ENCODE measurements around the gene ELP1. TPM values are rescaled to one million over a fixed set of nuclear protein-coding genes. Genes with fewer than 3 reads are reported as not detected.

The ELP1 gene
- total and polyA plus RNA-seq, 12 donors = 11.7 to 31.7 (median 23.7) TPM

DNA sequence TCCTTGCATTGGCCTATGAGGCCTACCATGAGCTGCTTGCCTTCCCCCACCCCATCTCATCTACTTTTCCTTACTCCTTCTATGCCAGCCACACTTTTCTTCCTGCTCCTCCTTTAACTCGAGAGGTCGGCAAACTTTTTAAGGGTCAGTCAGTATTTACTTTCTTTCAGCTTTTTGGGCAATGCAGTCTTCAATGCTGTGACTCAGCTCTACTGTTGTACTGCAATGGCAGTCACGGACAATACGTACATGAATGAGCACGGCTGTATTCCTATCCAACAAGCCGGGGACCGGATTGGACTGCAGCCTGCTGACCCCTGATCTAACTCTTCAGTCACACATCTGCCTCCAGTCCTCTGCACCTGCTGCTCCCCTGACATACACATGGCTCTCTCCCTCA is 72.5 kb downstream of the ELP1 start:
- no peak for DNase-seq
- intact Hi-C loops (cut with DNase I) = no loop called here
- WGBS, 2 donors = 67 to 72% methylated on average over 7 of the region's 7 CpGs

DNA sequence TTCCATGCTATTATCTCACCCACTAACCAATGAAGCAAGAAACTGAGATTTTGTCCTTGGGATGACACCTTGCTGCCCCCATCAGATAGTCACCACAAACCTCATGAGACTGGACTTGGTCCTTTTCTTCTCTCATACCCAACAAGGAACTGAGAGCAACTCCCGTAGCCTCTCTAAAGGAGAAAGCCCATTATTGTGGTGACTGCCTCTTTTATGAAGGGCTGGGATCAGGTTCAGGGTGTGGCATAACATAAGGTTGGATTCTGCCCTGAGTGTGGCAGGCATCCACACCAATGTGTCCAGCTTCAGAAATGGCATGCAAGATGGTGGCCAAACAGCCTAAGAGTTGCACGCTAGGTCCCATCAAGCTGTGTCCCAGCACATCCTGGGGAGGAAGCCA is 73.2 kb downstream of the ELP1 start:
- Histone ChIP-seq H3K4me1 (peaks cover 0 to 12% (median 0%) of the 10 kb centered on the region in 9 donors), H3K27ac (no peak overlapping the region), H3K4me3 (no peak overlapping the region), H3K9me3 (no peaks in the 10 kb centered on the region), H3K36me3 (no peaks in the 10 kb centered on the region), H3K27me3 (no peaks in the 10 kb centered on the region)
- ATAC-seq (no peak), DNase-seq (no peak)
- TF ChIP-seq, protein P1, sequence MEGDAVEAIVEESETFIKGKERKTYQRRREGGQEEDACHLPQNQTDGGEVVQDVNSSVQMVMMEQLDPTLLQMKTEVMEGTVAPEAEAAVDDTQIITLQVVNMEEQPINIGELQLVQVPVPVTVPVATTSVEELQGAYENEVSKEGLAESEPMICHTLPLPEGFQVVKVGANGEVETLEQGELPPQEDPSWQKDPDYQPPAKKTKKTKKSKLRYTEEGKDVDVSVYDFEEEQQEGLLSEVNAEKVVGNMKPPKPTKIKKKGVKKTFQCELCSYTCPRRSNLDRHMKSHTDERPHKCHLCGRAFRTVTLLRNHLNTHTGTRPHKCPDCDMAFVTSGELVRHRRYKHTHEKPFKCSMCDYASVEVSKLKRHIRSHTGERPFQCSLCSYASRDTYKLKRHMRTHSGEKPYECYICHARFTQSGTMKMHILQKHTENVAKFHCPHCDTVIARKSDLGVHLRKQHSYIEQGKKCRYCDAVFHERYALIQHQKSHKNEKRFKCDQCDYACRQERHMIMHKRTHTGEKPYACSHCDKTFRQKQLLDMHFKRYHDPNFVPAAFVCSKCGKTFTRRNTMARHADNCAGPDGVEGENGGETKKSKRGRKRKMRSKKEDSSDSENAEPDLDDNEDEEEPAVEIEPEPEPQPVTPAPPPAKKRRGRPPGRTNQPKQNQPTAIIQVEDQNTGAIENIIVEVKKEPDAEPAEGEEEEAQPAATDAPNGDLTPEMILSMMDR (IDR thresholded peaks at IDR 0.05) = no peak
- intact Hi-C loops (cut with DNase I) = no loop called here
- WGBS, 2 donors = 98% methylated on average over 2 of the region's 2 CpGs

More for the DNA sequence above, 72.5 kb downstream of the ELP1 start:
- H3K36me3 ChIP-seq = no peaks in the 10 kb centered on the region
- no peak for ATAC-seq
- no peaks in the 10 kb centered on the region for H3K9me3 ChIP-seq
- H3K4me1 ChIP-seq = peaks cover 0 to 19% (median 0%) of the 10 kb centered on the region in 9 donors
- TF ChIP-seq, protein P1 (IDR thresholded peaks at IDR 0.05) = no peak
- no peaks in the 10 kb centered on the region for H3K27me3 ChIP-seq
- no peak overlapping the region for H3K27ac ChIP-seq
- no peak overlapping the region for H3K4me3 ChIP-seq

DNA sequence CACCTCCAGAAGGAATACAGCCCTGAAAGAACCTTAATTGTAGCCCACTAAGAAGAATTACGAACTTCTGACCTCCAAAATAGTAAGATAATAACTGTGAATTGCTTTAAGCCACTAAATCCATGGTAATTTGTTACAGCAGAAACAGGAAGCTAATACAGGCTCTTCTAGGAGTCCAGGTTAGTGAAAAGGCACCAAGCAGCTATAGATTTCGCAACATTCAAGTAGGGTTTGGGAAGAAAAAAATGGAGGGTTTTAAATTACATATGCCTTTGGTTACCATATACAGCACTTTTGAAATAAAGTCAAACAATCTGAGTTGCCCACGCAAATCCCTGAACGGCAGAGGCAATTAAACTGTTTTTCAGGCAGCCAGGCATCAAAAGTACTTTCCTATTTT is 73.6 kb downstream of the ELP1 start:
- Histone ChIP-seq H3K9me3 (no peaks in the 10 kb centered on the region), H3K36me3 (no peaks in the 10 kb centered on the region), H3K27ac (no peak overlapping the region), H3K4me3 (no peak overlapping the region), H3K27me3 (no peaks in the 10 kb centered on the region), H3K4me1 (peaks cover 0 to 10% (median 0%) of the 10 kb centered on the region in 9 donors)
- ATAC-seq = no peak
- DNase-seq = no peak
- TF ChIP-seq, protein P1 (IDR thresholded peaks at IDR 0.05) = no peak
- intact Hi-C loops (cut with DNase I) = no loop called here
- WGBS, 2 donors = 79 to 93% methylated on average over 4 of the region's 4 CpGs

DNA sequence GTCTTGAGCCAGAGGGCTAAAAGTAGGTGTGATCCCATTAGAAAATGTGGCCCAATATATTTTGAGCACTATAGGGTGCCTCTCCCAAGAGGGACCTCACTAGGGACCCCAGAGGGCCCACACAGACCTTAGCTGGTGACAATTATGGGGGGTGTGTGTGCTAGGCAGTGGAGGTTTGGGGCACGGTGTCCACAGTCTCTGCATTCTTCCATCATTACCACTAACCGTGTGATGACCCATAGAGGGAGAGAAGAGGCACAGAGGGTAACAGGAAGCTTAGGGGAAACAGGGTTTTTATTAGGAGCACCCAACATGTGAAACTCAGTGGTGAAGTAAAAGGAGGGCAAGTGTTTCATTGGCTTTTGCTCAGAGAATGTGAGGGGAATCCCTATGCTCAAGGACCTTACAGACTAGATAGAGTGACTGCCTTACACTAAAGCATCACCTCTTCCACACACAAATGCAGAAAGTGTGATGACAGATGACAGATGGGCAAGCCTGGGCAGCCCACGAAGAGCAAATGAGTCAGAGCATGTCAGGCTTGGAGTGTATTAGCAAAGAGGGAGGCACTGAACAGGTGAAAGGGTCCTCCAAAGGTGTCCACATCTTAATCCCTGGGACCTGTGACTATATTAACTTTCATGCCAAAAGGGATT is 74.3 kb downstream of the ELP1 start:
- no peaks in the 10 kb centered on the region for H3K9me3 ChIP-seq
- H3K4me1 ChIP-seq = peaks cover 0 to 3% (median 0%) of the 10 kb centered on the region in 9 donors
- 70 to 75% methylated on average over 3 of the region's 3 CpGs for WGBS, 2 donors
- H3K4me3 ChIP-seq = no peak overlapping the region
- intact Hi-C loops (cut with DNase I) = no loop called here
- ATAC-seq = no peak
- TF ChIP-seq, protein P1 (IDR thresholded peaks at IDR 0.05) = no peak
- no peak overlapping the region for H3K27ac ChIP-seq
- H3K27me3 ChIP-seq = no peaks in the 10 kb centered on the region
- DNase-seq = no peak
- no peaks in the 10 kb centered on the region for H3K36me3 ChIP-seq
